HK-2 (cell line): ENCODE results near the gene VASP.

Experiments used
- DNase-seq: peaks from one replicate; pipeline ENCODE4 v3.0.0-alpha.2; 2018; ENCODE audit not compliant: unreplicated experiment

The VASP gene

DNA sequence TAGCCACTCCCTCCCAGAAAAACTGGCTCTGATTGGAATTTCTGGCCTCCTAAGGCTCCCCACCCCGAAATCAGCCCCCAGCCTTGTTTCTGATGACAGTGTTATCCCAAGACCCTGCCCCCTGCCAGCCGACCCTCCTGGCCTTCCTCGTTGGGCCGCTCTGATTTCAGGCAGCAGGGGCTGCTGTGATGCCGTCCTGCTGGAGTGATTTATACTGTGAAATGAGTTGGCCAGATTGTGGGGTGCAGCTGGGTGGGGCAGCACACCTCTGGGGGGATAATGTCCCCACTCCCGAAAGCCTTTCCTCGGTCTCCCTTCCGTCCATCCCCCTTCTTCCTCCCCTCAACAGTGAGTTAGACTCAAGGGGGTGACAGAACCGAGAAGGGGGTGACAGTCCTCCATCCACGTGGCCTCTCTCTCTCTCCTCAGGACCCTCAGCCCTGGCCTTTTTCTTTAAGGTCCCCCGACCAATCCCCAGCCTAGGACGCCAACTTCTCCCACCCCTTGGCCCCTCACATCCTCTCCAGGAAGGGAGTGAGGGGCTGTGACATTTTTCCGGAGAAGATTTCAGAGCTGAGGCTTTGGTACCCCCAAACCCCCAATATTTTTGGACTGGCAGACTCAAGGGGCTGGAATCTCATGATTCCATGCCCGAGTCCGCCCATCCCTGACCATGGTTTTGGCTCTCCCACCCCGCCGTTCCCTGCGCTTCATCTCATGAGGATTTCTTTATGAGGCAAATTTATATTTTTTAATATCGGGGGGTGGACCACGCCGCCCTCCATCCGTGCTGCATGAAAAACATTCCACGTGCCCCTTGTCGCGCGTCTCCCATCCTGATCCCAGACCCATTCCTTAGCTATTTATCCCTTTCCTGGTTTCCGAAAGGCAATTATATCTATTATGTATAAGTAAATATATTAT, 33.3 kb upstream of the VASP start:
- no peak for DNase-seq

DNA sequence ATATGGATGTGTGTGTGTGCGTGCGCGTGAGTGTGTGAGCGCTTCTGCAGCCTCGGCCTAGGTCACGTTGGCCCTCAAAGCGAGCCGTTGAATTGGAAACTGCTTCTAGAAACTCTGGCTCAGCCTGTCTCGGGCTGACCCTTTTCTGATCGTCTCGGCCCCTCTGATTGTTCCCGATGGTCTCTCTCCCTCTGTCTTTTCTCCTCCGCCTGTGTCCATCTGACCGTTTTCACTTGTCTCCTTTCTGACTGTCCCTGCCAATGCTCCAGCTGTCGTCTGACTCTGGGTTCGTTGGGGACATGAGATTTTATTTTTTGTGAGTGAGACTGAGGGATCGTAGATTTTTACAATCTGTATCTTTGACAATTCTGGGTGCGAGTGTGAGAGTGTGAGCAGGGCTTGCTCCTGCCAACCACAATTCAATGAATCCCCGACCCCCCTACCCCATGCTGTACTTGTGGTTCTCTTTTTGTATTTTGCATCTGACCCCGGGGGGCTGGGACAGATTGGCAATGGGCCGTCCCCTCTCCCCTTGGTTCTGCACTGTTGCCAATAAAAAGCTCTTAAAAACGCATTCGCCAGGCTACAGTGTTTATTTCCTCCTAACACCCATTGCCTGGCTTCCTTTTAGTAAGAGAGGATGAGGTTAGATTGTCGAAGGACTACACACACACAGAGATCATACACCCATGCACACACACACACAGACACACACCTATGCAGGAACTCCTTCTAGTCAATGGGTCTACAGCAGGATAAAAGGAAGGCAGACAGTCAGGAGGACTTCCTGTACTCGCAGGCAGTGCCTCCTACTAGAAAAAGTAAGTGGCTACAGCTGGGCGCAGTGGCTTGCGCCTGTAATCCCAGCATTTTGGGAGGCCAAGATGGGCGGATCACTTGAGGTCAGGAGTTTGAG, 32.4 kb upstream of the VASP start:
- no peak for DNase-seq

DNA sequence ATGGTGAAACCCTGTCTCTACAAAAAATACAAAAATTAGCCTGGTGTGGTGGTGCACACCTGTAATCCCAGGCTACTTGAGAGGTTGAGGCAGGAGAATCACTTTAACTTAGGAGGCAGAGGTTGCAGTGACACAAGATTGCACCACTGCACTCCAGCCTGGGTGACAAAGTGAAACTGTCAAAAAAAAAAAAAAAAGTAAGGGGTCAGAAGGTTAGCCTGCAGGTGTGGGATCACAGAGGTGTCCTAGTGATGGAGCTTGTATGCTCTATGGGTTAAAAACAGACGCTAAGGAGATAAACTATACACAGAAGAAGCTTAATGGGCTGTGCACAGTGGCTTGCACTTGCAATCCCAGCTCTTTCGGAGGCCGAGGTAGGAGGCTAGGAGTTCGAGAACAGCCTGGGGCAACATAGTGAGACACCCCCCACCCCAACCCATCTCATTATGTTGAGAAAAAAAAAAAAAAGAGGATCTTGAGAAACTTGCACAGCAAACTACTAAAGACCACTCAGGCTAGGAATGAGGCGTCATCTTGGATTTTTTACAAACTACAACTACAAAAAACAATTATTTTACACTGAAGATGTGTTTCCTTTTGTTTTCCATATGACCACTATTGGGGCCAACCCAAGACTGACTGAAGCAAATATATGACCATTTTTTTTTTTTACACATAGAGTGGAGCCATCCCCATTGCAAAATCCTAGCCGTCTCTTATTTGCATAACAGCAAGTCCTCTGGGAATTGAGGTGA, 31.6 kb upstream of the VASP start:
- no peak for DNase-seq

DNA sequence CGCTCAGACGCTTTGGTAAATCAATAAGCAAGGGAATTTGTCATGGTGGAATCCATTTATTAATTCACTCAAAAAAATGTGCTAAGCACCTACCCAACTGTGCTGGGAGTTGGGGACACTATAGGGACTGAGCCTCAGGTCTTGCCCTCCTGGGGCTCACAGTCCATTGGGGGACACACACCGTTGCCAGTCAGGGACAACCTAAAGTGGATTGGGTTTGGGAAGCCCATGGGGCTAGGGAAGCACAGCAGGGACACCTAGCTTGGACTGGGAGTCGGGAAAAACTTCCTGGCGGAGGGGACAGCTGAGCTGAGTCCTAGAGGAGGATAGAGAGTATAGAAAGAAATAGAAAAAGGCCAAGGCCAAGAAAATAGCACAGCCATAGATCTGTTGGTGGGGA, 31.0 kb upstream of the VASP start:
- DNase-seq = no peak

DNA sequence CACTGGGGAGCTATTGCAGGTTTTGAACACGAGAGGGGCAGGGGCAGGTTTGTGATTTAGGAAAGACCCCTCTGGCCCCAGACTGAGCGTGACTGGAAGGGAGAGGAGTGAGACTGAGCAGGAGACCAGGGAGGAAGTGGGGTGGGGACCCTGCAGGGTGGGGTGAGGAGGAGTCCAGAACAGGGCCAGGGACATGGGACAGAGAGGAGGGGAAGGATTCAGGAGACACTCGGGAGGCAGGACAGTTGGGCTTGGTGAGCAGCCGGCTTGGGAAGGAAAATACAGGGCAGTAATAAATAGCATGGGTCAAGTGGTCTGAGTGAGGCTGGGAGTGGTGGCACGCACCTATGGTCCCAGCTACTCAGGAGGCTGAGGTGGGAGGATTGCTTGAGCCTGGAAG, 30.1 kb upstream of the VASP start:
- DNase-seq = no peak

DNA sequence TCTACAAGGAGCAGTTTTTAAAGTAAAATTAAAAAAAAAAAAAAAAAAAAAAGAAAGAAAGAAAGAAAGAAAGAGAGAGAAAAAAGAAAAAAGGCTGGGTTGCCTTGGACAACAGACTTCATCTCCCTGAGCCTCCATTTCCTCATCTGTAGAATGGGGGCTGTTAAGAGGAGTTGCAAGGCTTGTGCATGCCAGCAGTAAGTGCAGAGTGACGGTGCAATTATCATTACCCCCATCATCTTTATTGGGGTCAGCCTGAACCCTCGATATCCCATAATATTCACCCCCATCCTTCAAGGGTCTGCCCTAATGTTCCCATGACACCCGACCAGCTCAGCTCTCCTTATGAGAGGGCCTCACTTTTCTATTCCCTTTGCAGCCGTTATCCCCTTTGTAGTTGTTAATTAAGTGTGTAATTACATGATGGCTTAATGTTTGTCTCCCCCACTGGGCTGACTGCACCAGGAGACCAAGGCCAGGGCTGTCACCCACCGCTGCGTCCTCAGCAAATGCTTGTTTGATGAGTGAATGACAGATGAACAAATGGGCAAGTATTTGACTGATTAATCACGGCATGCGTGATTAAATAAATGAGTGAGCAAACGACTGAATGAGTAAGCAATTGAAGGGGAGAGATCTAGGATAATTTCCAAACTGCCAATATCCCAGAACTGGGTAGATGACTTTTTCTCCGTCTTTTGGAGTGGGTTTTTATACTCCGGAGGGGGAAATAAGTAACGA, 29.4 kb upstream of the VASP start:
- DNase-seq = peak; percentile 54

DNA sequence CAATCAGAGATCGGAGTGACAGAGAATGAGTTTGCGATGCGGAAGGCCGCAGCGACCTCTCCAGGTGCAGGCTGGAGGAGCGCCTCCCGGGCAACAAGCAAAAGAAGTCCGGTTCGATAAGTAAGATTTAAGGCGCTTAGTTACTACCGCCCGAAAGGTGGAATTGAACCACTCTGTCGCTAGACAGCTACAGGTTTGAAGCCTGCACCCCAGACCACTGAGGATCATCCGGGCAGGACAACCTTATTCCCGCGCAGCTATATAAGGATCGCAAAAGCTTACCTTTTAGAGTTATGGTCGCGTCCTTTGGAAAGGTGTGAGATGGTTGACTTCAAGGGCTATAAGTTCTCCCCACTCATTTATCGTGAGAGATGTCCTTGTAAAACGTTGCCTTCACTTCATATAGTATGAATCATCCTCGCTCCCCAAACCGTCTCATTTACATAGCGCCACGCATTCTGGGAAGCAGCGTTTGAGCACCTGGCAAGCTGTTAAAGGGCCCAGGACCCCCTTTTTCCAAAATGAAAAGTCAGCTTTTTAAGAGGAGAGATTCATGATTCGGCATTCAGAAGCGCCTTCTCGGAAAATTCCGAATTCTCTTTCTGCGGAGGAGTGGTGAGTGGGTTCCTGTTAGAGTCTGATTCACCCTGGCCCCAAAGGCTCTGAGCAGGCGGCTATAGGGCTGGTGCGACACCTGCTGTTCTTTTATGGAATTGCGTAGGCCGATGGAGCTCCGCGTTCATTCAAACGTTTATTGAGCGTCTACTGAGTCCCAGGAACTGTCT, 28.6 kb upstream of the VASP start:
- DNase-seq = peak; percentile 91

DNA sequence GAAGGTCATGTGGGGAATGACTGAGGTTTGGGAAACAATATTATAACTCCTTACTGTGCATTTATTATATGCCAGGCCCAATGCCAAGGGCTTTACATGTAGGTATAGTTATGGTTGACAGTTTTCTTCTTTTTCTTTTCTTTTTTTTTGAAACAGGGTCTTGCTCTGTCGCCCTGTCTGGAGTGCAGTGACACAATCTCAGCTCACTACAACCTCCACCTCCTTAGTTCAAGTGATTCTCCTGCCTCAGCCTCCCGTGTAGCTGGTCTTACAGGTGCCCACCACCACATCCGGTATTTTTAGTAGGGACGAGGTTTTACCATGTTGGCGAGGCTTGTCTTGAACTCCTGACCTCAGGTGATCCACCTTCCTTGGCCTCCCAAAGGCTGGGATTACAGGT, 24.2 kb upstream of the VASP start:
- no peak for DNase-seq

DNA sequence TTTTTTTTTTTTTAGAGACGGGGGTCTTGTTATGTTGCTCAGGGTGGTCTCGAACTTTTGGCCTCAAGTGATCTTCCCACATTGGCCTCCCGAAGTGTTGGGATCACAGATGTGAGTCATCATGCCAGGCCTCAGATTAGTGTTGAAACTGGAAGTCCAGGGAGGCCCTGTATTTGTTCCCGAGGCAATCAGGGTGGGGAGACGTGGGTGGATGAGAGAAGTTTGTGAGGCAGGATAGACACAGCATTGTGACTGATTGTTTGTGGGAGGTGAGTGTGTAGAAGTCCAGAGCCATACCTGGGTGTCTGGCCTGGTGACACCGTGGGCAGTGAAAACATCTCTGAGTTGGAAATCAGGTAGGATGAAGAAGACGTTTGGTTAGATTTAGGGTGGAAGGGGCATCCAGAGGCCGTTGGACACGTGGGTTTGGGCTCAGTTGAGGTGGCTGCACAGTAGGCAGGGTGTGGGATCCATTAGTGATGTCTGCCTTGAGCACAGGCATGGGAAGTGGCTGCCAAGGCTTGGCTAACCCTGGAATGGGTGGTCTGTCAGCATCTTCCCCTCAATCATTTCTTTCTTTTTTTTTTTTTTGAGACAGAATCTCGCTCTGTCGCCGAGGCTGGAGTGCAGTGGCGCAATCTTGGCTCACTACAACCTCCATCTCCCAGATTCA, 22.9 kb upstream of the VASP start:
- no peak for DNase-seq

DNA sequence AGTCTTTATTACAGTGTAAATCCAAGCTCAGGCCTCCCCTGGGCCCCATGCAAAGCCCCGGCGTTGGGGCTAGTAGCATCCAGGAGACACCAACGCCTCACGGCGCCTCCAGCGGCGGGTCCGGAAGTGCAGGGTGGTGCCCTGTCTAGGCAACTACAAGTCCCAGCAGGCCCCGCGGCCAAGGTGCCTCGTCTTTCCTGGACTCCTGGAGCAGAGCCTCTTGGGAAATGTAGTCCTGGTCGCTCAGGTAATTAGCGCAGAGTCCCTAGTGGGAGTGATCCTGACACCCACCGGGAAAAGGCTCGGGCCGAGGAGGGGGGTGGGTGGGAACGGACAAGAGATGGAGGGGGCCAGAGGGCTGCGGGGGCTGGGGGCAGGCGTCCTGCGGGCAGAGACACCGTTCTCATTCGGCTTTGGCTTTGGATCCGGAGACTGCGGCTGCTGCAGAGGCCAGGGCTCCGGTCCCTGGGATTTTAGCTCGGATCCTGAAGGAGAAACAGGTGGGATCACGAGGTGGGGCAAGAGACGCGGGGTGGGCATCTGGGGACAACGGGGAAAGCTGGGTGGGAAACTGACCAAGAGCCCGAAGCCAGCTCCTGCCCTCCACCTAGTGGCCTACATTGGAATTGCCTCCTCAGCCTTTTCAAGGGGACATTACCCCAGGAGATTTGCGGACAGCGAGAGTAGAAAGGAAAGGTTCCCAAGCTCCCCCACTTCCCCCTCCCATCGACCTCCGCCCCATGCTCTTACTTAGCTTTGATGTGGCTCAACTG, 21.8 kb upstream of the VASP start:
- DNase-seq = peak; percentile 97

DNA sequence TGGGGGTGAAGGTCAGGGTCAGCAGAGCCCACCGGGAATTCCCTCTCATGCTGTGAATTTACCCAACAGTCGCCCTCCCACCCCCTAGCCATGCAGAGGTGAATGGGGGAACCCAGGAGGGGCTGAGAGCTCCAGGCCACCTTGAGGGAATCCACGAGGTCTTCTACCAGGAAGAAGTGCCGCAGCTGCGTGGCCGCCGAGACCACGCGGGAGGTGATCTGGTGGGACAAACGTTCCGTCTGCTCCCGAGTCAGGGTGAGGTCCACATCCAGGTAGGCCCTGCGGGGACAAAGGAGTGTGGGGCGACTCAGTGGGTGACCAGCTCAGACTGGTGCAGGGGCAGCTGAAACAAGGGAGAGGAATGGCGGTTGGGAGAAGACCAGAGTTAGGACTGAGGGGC, 18.6 kb upstream of the VASP start:
- DNase-seq = no peak

DNA sequence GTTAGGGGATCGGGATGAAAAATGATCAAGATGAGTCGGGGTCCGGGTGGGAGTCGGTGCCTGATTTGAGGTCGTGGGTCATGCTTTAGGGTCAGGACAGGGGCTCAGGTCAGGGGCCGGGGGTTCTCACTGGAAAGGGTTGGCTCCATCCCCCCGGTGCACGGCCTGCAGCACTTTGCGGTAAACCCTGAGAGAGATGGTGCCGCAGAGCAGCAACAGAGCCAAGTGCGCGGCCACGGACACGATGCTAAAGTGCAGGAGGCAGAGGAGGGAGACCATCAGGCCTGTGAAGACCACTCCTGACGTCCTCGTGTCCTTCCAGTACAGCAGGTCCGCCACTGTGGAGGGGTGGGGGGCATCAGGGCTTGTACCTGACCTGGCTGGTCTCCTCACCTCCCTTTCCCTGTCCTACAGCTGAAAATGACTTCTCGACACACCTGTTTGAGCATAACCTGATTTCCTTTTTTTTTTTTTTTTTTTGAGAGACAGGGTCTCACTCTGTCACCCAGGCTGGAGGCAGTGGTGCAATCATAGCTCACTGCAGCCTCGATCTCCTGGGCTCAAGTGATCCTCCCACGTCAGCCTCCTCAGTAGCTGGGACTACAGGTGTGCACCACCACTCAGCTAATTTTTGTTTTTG, 17.9 kb upstream of the VASP start:
- DNase-seq = no peak

DNA sequence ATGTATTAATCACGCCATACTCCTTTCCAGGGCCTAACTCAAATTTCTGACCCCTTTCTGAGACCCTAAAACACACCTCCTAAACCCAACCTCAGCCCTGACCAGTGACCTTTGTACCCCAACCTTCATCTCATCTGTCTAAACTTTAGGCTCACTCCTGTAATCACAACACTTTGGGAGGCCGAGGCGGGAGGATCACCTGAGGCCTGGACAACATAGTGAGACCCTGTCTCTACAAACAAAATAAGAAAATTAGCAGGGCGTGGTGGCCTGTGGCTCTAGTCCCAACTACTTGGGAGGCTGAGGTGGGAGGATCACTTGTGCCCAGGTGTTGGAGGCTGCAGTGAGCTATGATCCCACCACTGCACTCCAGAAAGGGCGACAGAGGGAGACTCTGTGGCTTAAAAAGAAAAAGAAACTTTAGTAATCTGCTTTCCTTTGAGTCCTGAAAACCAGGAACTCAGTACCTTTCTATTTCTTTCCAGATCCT, 15.1 kb upstream of the VASP start:
- no peak for DNase-seq

DNA sequence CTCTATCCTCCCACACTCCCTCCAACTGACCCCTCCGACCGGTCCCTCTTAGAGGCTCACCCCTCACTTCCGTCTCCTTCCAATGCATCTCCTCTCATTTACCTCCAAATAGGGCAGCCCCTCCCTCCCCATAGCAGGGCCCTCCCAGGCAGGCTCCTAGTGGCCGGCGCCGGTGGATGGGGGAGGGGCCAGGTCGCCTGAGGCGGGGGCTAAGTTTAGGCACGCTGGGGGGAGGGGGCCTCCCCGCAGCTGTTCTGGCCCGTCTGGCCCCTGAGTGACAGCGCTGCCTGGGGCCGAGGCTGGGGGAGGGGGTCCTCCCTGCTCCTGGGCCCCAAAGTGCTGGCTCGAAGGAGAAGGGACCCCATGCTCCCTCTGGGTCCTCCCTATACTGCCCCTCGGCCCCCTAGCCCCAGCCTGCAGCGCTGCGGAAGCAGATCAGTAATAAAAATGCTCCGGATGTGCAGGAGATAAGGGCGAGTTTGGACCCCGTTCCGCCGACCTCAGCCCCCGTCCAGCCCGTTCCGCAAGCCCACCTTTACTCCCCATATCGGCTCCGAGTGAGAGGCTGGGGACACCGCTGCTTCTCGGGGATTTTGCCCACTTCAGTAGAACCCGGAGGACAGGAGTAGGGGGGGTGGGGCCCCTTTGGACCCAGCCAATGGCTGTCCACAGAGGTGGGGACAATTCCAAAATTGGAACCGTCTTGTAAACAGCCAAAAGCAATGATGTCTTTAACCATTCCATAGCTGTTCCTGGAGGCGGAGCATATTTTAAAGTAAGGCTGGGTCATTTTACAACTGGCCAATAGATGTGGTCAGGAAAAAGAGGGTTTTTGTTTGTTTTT, 14.4 kb upstream of the VASP start:
- DNase-seq = no peak

DNA sequence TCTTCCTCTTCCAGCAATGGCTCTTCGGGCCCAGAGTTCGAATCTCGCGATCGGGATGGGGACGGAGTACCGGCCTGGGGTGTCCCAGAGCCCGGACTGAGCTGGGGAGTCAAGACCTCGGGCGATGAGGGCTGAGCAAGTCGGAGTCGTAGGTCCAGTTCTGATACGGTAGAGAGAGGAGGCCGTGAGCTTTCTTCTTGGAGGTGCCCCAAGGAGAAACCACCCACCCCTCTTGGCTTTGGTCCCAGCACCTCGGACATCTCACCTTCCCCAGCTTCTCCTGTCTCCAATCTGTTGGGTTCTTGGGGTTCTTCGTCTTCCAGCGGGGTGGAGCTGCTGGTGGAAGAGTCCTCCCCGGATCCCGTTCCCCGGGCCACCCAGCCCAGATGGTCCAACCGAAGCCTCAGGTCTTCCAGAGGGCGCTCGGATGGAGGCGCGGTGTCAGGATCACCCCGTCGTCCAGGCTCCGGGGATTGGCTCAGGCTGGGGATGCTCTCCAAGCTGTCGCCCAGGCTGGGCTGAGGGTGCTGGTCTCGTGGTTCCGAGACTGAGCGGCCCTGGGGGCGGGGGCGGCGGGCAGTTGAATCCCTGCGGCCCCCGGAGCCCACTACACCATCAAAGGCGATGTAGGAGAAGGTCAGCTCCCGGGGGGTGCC, 12.9 kb upstream of the VASP start:
- DNase-seq = no peak

DNA sequence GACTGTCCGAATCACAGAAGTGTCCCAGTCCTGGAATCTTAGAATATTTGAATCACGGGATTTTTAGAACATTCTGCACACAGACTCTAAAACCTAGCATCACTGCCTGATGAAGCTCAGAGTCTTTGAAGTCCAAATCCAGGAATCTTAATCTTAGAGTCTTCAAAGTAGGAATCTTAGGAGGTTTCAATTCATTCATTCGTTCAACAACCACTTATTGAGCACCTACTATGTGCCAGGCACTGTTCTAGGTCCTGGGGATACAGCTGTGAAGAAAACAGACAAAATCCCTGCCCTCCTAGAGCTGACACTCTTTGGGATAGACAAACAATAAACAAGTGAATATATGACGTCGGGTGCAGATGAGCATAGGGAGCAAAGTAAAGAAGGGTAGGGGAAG, 12.1 kb upstream of the VASP start:
- no peak for DNase-seq

DNA sequence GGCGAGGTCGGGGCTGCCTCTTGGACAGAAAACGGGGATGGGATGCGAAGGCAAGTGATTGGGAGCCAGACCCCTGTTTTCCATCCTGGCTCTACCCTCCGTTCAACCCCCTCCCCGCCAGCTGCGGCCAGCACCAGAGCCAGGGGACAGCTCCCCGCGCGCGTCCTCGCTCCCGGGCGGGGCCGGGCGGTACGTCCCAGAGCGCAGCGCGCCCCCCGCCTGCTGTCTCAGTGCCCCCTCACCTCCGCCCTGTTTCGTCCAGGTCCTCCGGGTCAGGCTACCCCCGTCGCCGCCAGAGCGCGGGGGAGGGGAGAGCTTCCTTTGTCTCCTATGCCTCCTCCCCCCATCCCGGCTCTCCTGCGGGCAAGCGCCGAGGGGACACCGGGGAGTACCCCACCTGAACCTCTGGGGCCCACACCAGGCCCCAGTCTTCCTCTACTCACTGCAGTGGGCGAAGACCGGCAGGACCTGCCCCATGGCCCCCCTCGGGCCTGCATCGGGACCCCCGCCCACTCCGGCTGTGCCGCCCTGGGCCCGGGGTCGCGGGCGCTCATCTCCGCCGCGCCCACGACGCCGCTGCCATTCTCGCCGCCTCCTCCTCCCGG, 10.8 kb upstream of the VASP start:
- DNase-seq = peak; percentile 53
